Measurements from ENCODE around the gene ZCCHC7.
"Not testable (repeated sequence)": the region's sequence is repeated elsewhere in the genome, so short reads cannot be mapped to it uniquely, and the experiment has no call there.

The ZCCHC7 gene

GRCh38 chr9:37102486-37102885, 17.9 kb upstream of the ZCCHC7 start:
- H3K4me3 ChIP-seq (ENCODE audit: low read depth, low read length), result no peak overlapping the region
- ChIA-PET POLR2A (no interaction called here), CTCF (no interaction called here)
- no peak for DNase-seq (ENCODE audit: low read depth, low spot score)
- TF ChIP-seq CTCF (IDR thresholded peaks at IDR 0.05; ENCODE audit: insufficient read depth, low read length, missing control alignments), result no peak

- peak; percentile 45 for DNase-seq (ENCODE audit: low read depth, low spot score)
- TF ChIP-seq CTCF (IDR thresholded peaks at IDR 0.05; ENCODE audit: insufficient read depth, low read length, missing control alignments), result no peak
- ChIA-PET POLR2A (interaction anchor here (0.9 to 1.0 kb wide), 2 partner anchors 16 to 24 kb away, joined by 3 to 4 read pairs; partner anchors contain the start of gene ZCCHC7), CTCF (interaction anchor here (1.0 to 1.5 kb wide), 2 partner anchors 8 to 109 kb away, joined by 3 read pairs; no protein-coding TSS in a partner anchor)
- H3K4me3 ChIP-seq (ENCODE audit: low read depth, low read length), result no peak overlapping the region
Measured at GRCh38 chr9:37104183-37104889, 16.0 kb upstream of the ZCCHC7 start.

- no peak for TF ChIP-seq CTCF (IDR thresholded peaks at IDR 0.05; ENCODE audit: insufficient read depth, low read length, missing control alignments)
- ChIA-PET POLR2A (interaction anchor here (0.9 kb wide), 1 partner anchor 11 kb away, joined by 3 read pairs; no protein-coding TSS in a partner anchor), CTCF (no interaction called here)
- DNase-seq (ENCODE audit: low read depth, low spot score), result no peak
- H3K4me3 ChIP-seq (ENCODE audit: low read depth, low read length), result no peak overlapping the region
Measured at GRCh38 chr9:37105234-37105633, 15.1 kb upstream of the ZCCHC7 start.

- CTCF ChIA-PET, result no interaction called here
Measured at GRCh38 chr9:37107701-37108100, 12.7 kb upstream of the ZCCHC7 start.

GRCh38 chr9:37114442-37114841, 5.9 kb upstream of the ZCCHC7 start:
- DNase-seq (ENCODE audit: low read depth, low spot score); POLR2A ChIA-PET; CTCF ChIA-PET; H3K4me3 ChIP-seq (ENCODE audit: low read depth, low read length): not testable (repeated sequence)

More at GRCh38 chr9:37107701-37108100, 12.7 kb upstream of the ZCCHC7 start:
- TF ChIP-seq CTCF (IDR thresholded peaks at IDR 0.05; ENCODE audit: insufficient read depth, low read length, missing control alignments), result no peak
- no peak for DNase-seq (ENCODE audit: low read depth, low spot score)
- no peak overlapping the region for H3K4me3 ChIP-seq (ENCODE audit: low read depth, low read length)
- POLR2A ChIA-PET, result no interaction called here

- no peak for TF ChIP-seq CTCF (IDR thresholded peaks at IDR 0.05; ENCODE audit: insufficient read depth, low read length, missing control alignments)
- DNase-seq (ENCODE audit: low read depth, low spot score), result no peak
- ChIA-PET POLR2A (no interaction called here), CTCF (interaction anchor here (0.9 kb wide), 1 partner anchor 197 kb away, joined by 3 read pairs; no protein-coding TSS in a partner anchor)
- H3K4me3 ChIP-seq (ENCODE audit: low read depth, low read length), result no peak overlapping the region
Measured at GRCh38 chr9:37117956-37118355, 2.4 kb upstream of the ZCCHC7 start.

Data from AG04449 (cell line).